Right lobe of liver (tissue), 6 donors: ENCODE data around the gene NES. TPM values are rescaled to one million over a fixed set of nuclear protein-coding genes. Genes with fewer than 3 reads are reported as not detected.
A peak's percentile ranks its signal among the peaks of the same experiment; 100 is the strongest.

Experiments
- ATAC-seq, 4 donors: fragments of 200-7000 bp; cut with Tn5 transposase; one replicate each; pipeline ENCODE4 v1.9.1; 2020; ENCODE audit warnings: mild to moderate bottlenecking in 4 of 4, moderate library complexity in 4 of 4
- DNase-seq, 3 donors: peaks; one replicate each; pipeline ENCODE4 v3.0.0-alpha.2; 2020
- H3K27ac ChIP-seq, 3 donors: fragments of 200-600 bp; one replicate each; pipeline ENCODE4 v1.8.0; 2022
- H3K27me3 ChIP-seq, 2 donors: fragments of 200-600 bp; one replicate each; pipeline ENCODE4 v1.8.0; 2022
- H3K36me3 ChIP-seq, 4 donors: fragments of 200-600 bp; sonication (generic) in 1 of 4; one replicate each; pipeline versions ENCODE4 v1.5.1 to v1.8.0; 2017 to 2022; ENCODE audit warnings: control low read depth in 1 of 4
- H3K4me1 ChIP-seq, 4 donors: fragments of 200-600 bp; sonication (generic) in 1 of 4; one replicate each; pipeline versions ENCODE4 v1.5.1 to v1.8.0; 2017 to 2022; ENCODE audit warnings: control low read depth in 1 of 4
- H3K4me3 ChIP-seq, 3 donors: fragments of 200-600 bp; one replicate each; pipeline ENCODE4 v1.8.0; 2022
- H3K9me3 ChIP-seq, 4 donors: fragments of 200-600 bp; sonication (generic) in 1 of 4; one replicate each; pipeline versions ENCODE4 v1.5.1 to v1.8.0; 2017 to 2022; ENCODE audit warnings: control low read depth in 1 of 4
- POLR2A ChIP-seq: fragments of 450-650 bp; IDR thresholded peaks from one replicate; pipeline ENCODE4 v1.6.1; 2017; ENCODE audit warnings: antibody characterized with exemption, mild to moderate bottlenecking
- WGBS: methylation state at CpG from one replicate; pipeline ENCODE4 v1.1.6; 2018; ENCODE audit warnings: low coverage, low lambda C conversion rate; ENCODE audit not compliant: insufficient coverage; ENCODE audit errors: missing lambda C conversion rate; 5-methylcytosine and 5-hydroxymethylcytosine counted together
- intact Hi-C, 2 donors: fragments of 100-400 bp; cut with DNase I; formaldehyde crosslinking; loops; one replicate each; pipeline versions ENCODE4 v1.11.2 to v1.14.1; 2022
- total RNA-seq, 6 experiments: library from RNA; depleted of rRNA in 2 of 6; stranded (reverse); fragments of >200 nt in 2 of 6; fragmentation: NEBNext Ultra II Directional in 3 of 6; extraction: Animal tissue kit (Norgen Biotek cat#: 25700) in 3 of 6; gene quantifications; one replicate each; pipeline versions ENCODE4 v1.1.0 to v1.2.4, GENCODE V29; 2016 to 2023
- TF ChIP-seq, protein P1 (sequence below), 4 donors: fragments of 200-600 bp in 3 of 4; fragments of 450-650 bp in 1 of 4; IDR thresholded peaks; one replicate each; pipeline versions ENCODE4 v1.5.1 to v1.8.0; 2016 to 2022; ENCODE audit warnings: antibody characterized with exemption in 4 of 4, mild to moderate bottlenecking in 2 of 4
- donor health status: DM: no; HTN: yes; CAD: no.
- donor health status: DM: no; HTN: no; CAD: no.
- donor health status: DM: no; HTN: no; CAD: no.
- donor health status: DM: no; HTN: yes; CAD: no.
- donor health status: DM: no; HTN: yes; CAD: no.

The NES gene
- total RNA-seq, 6 experiments from 2014 or later, result 1.1 to 7.5 (median 2.6) TPM

DNA sequence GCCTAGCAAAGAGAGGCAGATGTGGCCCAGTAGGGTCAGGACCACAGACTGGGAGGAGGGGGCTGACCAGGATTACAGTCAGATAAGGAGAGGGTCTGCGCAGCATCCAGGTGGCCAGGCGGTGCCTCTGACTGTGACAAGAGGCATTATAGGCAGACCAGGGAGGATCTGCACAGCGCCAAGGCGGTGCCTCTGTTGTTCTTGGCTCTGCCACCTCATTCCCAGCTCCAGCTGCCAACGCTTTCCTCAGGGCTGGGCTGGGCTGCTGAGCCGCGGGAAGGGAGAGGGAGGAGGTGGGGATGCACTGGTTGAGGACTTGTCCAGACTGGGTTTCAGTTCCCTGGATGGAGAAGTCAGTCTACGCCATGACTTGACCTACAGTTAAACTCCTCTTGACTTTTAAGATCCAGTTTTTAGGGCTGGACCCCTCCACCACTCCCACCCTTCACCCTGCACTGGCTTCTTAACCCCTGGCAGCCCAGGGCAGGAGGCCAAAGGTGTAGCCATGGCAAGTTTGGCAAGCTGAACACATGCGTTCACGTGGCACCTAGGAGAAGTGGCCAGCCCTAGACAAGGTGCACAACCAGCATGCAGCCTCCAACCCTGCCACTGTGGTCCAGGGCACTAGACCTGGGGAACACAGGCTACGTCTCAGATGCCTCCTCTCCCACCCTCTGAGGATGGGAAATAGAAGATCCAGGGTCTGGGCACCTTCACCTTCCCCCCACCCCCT, 32.7 kb upstream of the NES start:
- Histone ChIP-seq H3K9me3 (no peaks in the 10 kb centered on the region), H3K27ac (no peak overlapping the region), H3K4me3 (no peak overlapping the region), H3K36me3 (no peaks in the 10 kb centered on the region), H3K27me3 (peaks cover 0 to 15% of the 10 kb centered on the region in 2 donors), H3K4me1 (peaks cover 0 to 13% (median 8%) of the 10 kb centered on the region in 4 donors)
- intact Hi-C loops, result no loop called here
- ATAC-seq, result peak; percentile 20 to 63 (median 41)
- no peak for DNase-seq
- 80% methylated on average over 1 of the region's 11 CpGs for WGBS
- TF ChIP-seq, protein P1, sequence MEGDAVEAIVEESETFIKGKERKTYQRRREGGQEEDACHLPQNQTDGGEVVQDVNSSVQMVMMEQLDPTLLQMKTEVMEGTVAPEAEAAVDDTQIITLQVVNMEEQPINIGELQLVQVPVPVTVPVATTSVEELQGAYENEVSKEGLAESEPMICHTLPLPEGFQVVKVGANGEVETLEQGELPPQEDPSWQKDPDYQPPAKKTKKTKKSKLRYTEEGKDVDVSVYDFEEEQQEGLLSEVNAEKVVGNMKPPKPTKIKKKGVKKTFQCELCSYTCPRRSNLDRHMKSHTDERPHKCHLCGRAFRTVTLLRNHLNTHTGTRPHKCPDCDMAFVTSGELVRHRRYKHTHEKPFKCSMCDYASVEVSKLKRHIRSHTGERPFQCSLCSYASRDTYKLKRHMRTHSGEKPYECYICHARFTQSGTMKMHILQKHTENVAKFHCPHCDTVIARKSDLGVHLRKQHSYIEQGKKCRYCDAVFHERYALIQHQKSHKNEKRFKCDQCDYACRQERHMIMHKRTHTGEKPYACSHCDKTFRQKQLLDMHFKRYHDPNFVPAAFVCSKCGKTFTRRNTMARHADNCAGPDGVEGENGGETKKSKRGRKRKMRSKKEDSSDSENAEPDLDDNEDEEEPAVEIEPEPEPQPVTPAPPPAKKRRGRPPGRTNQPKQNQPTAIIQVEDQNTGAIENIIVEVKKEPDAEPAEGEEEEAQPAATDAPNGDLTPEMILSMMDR (IDR thresholded peaks at IDR 0.05), result no peak
- no peak for TF ChIP-seq POLR2A

DNA sequence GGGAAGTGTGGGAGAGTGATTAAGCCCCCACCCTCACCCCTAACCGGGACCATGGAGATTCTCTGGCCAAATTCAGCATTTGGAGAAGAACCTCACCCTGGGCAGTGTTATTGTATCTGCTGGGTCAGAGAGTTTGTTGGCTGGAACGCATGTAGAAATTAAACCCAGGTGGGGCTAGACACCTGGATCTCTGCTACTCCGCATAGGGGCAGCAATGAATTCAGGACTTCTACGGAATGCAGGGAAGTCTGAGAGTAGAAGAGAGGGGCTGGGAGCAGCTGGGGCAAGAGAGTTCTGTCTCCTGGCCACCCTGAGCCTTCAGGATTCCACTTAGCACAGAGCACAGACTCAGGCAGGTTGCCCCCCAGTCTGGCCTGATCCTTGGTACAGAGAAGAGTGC, 31.8 kb upstream of the NES start:
- WGBS, result 67% methylated on average over 2 of the region's 4 CpGs
- Histone ChIP-seq H3K36me3 (no peaks in the 10 kb centered on the region), H3K27me3 (peaks cover 0 to 24% of the 10 kb centered on the region in 2 donors), H3K4me1 (peaks cover 0 to 16% (median 9%) of the 10 kb centered on the region in 4 donors), H3K9me3 (no peaks in the 10 kb centered on the region), H3K4me3 (no peak overlapping the region), H3K27ac (no peak overlapping the region)
- no peak for TF ChIP-seq POLR2A
- TF ChIP-seq, protein P1 (IDR thresholded peaks at IDR 0.05), result no peak
- intact Hi-C loops, result no loop called here
- ATAC-seq (no peak), DNase-seq (no peak)

DNA sequence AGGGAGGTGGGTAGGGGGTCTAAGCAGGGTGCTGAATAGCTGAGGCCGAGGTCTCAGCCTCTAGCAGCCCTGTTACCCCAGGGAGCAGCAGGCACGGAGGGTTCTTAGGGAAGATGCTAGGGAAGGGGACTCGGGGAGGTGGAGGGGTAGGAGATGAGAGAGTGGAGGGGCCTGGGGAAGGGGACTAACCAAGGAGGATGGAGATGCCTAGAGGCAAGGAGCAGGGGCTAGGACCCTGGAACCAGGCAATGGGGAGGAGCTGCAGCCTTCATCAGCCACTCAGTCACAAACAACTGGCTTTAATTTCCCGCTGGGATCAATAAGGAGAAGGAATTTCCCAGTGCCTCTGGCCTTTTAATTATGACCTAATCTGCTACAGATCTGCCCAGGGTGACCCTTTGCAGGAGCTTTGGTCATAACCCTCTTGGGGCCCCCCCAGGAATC, 31.0 kb upstream of the NES start:
- intact Hi-C loops, result no loop called here
- Histone ChIP-seq H3K4me3 (no peak overlapping the region), H3K4me1 (peaks cover 0 to 16% (median 9%) of the 10 kb centered on the region in 4 donors), H3K27ac (no peak overlapping the region), H3K9me3 (no peaks in the 10 kb centered on the region), H3K36me3 (no peaks in the 10 kb centered on the region), H3K27me3 (peaks cover 0 to 30% of the 10 kb centered on the region in 2 donors)
- no peak for TF ChIP-seq POLR2A
- TF ChIP-seq, protein P1 (IDR thresholded peaks at IDR 0.05), result no peak
- ATAC-seq (no peak), DNase-seq (no peak)
- WGBS, result 38% methylated on average over 3 of the region's 4 CpGs

DNA sequence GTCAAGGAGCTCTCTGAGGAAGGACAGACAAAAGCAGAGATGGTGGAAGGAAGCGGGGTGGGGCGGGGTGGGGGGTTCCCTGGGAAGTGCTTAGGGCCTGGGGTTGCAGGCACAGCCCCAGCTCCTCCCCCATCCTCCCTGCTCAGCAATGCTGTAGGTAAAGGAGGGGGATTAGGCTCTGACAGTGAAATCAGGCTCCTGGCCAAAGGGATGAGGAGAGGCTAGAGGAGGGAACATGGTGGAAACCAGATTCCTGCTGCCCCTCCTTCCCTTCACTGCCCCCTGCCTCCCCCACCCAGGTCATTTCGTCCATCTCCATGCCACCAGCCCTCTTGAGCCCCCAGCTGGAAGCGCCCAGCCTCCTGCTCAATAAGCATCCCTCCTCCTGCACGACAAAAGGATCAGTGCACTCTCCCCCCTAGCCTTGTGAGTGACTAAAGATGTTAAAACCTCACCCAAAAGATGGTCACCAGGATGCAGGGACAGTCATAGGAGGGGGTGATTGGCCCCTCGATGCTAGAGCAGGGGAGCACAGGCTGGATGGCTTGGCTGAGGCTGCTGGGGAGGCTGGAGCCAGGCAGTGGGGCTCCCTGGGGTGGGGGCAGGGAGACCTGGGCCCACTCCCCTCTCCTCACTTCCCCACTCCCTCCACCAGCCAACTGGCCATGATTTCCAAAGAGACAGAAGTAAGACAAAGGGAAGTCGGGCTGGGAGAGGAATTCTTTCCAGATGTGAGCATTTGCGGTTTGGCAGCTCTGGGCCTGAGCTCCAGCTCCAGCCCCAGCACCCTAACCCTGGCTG, 30.4 kb upstream of the NES start:
- Histone ChIP-seq H3K36me3 (no peaks in the 10 kb centered on the region), H3K27me3 (peaks cover 0 to 31% of the 10 kb centered on the region in 2 donors), H3K9me3 (no peaks in the 10 kb centered on the region), H3K4me3 (no peak overlapping the region), H3K4me1 (peaks cover 0 to 16% (median 9%) of the 10 kb centered on the region in 4 donors), H3K27ac (no peak overlapping the region)
- intact Hi-C loops, result no loop called here
- TF ChIP-seq, protein P1 (IDR thresholded peaks at IDR 0.05), result no peak
- TF ChIP-seq POLR2A, result no peak
- no peak for DNase-seq
- ATAC-seq, result no peak
- WGBS, result 47% methylated on average over 7 of the region's 8 CpGs
